ENCODE data around the gene PRRC2A. TPM values are rescaled to one million over a fixed set of nuclear protein-coding genes. Genes with fewer than 3 reads are reported as not detected.
"Not testable (repeated sequence)": the region's sequence is repeated elsewhere in the genome, so short reads cannot be mapped to it uniquely, and the experiment has no call there.

PRRC2A gene
- total and polyA plus RNA-seq, 4 donors: 28.5 to 164 (median 153) TPM

DNA sequence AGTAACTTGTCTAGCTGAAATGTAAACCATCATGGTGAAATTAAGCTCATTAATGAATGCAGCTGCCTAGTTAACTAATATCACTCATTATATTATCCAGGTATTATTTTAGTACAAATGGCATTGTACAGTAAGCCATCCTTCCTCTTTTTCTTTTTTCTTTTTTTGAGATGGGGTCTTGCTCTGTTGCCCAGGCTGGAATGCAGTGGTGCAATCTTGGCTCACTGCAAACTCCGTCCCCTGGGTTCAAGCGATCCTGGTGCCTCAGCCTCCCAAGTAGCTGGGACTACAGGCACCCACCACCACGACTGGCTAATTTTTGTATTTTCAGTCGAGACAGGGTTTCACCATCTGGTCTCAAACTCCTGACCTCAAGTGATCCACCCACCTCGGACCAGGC is 29.8 kb upstream of the PRRC2A start:
- H3K27ac ChIP-seq (ENCODE audit: low read depth in 1 of 2, low read length in 2 of 2); ATAC-seq (ENCODE audit: low FRiP score); H3K27me3 ChIP-seq (ENCODE audit: control insufficient read depth in 1 of 2, insufficient read depth in 2 of 2, low read length in 1 of 2); H3K9me3 ChIP-seq (ENCODE audit: control insufficient read depth, low read length); DNase-seq; H3K36me3 ChIP-seq (ENCODE audit: control insufficient read depth in 1 of 2, insufficient read depth in 2 of 2, low read length in 1 of 2); H3K4me1 ChIP-seq (ENCODE audit: control insufficient read depth in 1 of 2, insufficient read depth in 2 of 2, low read length in 2 of 2); intact Hi-C loops (cut with DNase I); H3K4me3 ChIP-seq (ENCODE audit: low read length in 2 of 2): not testable (repeated sequence)
- WGBS, 2 donors: 89% methylated on average over 5 of the region's 5 CpGs

DNA sequence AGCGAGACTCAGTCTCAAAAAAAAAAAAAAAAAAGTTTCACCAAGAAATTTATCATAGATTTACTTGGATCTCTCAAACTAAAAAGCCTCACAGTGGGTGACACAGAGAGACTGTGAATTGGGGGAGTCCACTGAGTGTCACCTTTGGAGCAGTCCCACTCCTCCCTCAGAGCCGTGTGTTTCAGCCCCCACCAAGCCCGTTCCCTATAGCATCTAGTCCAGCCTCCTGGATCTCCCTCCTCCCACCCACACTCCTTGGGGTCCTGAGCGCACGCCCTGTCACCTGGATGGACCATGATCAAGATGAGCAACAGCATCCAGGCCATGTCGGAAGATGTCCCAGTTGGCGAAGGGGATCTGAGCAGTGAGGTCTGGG is 28.1 kb upstream of the PRRC2A start:
- DNase-seq: no peak
- Histone ChIP-seq H3K4me1 (ENCODE audit: control insufficient read depth in 1 of 2, insufficient read depth in 2 of 2, low read length in 2 of 2) (no peaks in the 10 kb centered on the region), H3K9me3 (ENCODE audit: control insufficient read depth, low read length) (no peaks in the 10 kb centered on the region), H3K27me3 (ENCODE audit: control insufficient read depth in 1 of 2, insufficient read depth in 2 of 2, low read length in 1 of 2) (no peaks in the 10 kb centered on the region), H3K36me3 (ENCODE audit: control insufficient read depth in 1 of 2, insufficient read depth in 2 of 2, low read length in 1 of 2) (no peaks in the 10 kb centered on the region), H3K27ac (ENCODE audit: low read depth in 1 of 2, low read length in 2 of 2) (no peak overlapping the region), H3K4me3 (ENCODE audit: low read length in 2 of 2) (no peak overlapping the region)
- no peak for ATAC-seq (ENCODE audit: low FRiP score)
- 87 to 88% methylated on average over 7 of the region's 7 CpGs for WGBS, 2 donors
- intact Hi-C loops (cut with DNase I): no loop called here

DNA sequence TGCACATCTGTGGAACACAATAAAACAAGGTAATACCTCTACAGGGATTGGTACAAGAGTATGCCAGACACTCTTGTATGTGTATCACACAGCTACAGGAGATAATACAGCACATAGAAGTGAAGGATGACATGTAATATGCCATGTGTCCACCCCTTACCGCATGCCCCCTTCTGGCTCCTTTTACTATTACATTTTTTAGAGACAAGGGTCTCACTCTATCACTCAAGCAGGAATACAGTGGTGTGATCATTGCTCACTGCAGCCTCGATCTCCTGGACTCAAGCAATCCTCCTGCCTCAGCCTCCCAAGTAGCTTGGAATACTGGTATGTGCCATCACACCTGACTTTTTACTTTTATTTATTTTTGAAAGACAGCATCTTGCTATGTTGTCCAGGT is 23.5 kb upstream of the PRRC2A start:
- DNase-seq (no peak), ATAC-seq (ENCODE audit: low FRiP score) (peak; percentile 56)
- Histone ChIP-seq H3K27ac (ENCODE audit: low read depth in 1 of 2, low read length in 2 of 2) (no peak overlapping the region), H3K36me3 (ENCODE audit: control insufficient read depth in 1 of 2, insufficient read depth in 2 of 2, low read length in 1 of 2) (no peaks in the 10 kb centered on the region), H3K4me1 (ENCODE audit: control insufficient read depth in 1 of 2, insufficient read depth in 2 of 2, low read length in 2 of 2) (no peaks in the 10 kb centered on the region), H3K9me3 (ENCODE audit: control insufficient read depth, low read length) (no peaks in the 10 kb centered on the region), H3K4me3 (ENCODE audit: low read length in 2 of 2) (no peak overlapping the region), H3K27me3 (ENCODE audit: control insufficient read depth in 1 of 2, insufficient read depth in 2 of 2, low read length in 1 of 2) (no peaks in the 10 kb centered on the region)
- WGBS, 2 donors: 33 to 37% methylated on average over 2 of the region's 2 CpGs
- intact Hi-C loops (cut with DNase I): loop anchor here in 1 of 2 donors (5.0 kb wide), 1 partner anchor 100 kb away; the partner anchor contains the start of gene MICB

DNA sequence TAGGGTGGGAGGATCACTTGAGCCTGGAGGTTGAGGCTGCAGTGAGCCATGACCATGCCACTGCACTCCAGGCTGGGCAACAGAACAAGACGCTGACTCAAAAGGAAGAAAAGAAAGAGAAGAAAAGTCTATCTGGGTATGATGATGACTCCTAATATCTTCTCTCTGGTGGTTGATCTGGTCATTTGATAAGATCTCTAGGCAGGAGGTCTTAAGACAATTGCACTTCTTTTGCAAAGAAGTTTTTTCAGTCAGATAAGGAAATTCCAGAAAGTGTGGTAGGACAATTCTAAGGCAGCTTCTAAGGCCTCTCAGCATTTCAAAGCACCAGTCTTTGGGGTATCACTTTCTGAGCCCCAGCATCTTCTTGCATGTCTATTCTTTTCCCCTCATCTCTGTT is 13.2 kb upstream of the PRRC2A start:
- Histone ChIP-seq H3K4me3 (ENCODE audit: low read length in 2 of 2) (no peak overlapping the region), H3K27me3 (ENCODE audit: control insufficient read depth in 1 of 2, insufficient read depth in 2 of 2, low read length in 1 of 2) (no peaks in the 10 kb centered on the region), H3K9me3 (ENCODE audit: control insufficient read depth, low read length) (no peaks in the 10 kb centered on the region), H3K4me1 (ENCODE audit: control insufficient read depth in 1 of 2, insufficient read depth in 2 of 2, low read length in 2 of 2) (no peaks in the 10 kb centered on the region), H3K27ac (ENCODE audit: low read depth in 1 of 2, low read length in 2 of 2) (no peak overlapping the region), H3K36me3 (ENCODE audit: control insufficient read depth in 1 of 2, insufficient read depth in 2 of 2, low read length in 1 of 2) (no peaks in the 10 kb centered on the region)
- no peak for DNase-seq
- 90 to 93% methylated on average over 1 of the region's 1 CpG for WGBS, 2 donors
- intact Hi-C loops (cut with DNase I): no loop called here
- ATAC-seq (ENCODE audit: low FRiP score): no peak

DNA sequence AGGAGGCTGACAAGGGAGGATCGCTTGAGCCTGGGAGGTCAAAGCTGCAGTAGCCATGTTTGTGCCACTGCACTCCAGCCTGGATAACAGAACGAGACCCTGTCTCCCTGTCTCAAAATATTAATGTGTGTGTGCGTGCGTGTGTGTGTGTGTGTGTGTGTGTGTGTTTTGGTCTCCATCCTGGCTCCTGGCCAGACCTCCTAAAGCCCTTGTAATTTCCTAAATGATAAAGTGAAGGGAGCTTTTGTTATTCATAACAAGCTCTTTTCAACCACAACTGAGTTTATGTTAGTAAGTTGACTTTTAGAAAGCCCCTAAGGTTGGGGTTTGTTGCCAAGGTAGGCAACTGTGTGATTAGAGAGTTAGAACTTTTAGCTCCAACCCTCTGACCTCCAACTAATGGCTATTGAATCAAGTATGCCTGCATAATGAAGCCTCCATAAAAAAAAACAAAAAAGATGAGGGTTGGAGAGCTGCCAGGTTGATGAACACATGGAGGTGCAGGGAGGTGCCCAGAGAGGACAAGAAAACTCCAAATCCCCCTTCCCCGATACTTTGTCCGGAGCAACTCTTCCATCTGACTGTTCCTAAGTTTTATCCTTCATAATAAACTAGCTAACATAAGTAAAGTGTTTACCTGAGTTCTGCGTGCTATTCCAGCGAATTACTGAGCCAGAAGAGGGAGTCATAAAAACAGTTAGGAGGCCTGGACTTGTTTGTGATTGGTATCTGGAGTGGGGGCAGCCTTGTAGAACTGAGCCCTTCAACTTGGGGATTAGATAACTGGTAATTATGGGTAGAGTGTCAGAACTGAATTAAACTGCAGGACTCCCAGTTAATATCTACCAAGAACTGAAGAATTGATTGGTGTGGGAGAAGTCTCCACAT is 10.8 kb upstream of the PRRC2A start:
- no peak overlapping the region for H3K4me3 ChIP-seq (ENCODE audit: low read length in 2 of 2)
- no peak for ATAC-seq (ENCODE audit: low FRiP score)
- H3K9me3 ChIP-seq (ENCODE audit: control insufficient read depth, low read length): no peaks in the 10 kb centered on the region
- no peak overlapping the region for H3K27ac ChIP-seq (ENCODE audit: low read depth in 1 of 2, low read length in 2 of 2)
- no peaks in the 10 kb centered on the region for H3K27me3 ChIP-seq (ENCODE audit: control insufficient read depth in 1 of 2, insufficient read depth in 2 of 2, low read length in 1 of 2)
- no peaks in the 10 kb centered on the region for H3K36me3 ChIP-seq (ENCODE audit: control insufficient read depth in 1 of 2, insufficient read depth in 2 of 2, low read length in 1 of 2)
- intact Hi-C loops (cut with DNase I): no loop called here
- H3K4me1 ChIP-seq (ENCODE audit: control insufficient read depth in 1 of 2, insufficient read depth in 2 of 2, low read length in 2 of 2): no peaks in the 10 kb centered on the region
- WGBS, 2 donors: 68 to 74% methylated on average over 8 of the region's 8 CpGs
- DNase-seq: no peak

DNA sequence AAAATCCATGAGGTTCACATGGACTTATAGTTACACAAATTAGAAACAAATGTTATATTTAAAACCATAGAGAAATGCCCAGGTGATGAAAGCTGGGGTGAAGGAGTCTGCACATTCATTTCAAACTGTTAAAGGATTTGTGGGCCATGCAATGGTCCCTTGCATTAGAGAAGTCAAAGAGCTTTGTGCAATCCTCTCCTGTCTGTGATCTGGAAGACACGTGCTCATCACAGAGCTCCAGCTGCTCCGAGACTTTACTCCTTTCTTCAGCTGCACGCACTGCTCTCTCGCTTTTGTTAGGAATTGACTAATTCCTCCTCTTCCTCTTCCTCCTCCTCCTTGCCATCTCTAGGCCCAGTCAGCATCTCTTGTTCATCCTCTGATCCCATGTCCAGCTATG is 9.5 kb upstream of the PRRC2A start:
- no peak overlapping the region for H3K4me3 ChIP-seq (ENCODE audit: low read length in 2 of 2)
- no peaks in the 10 kb centered on the region for H3K36me3 ChIP-seq (ENCODE audit: control insufficient read depth in 1 of 2, insufficient read depth in 2 of 2, low read length in 1 of 2)
- H3K27ac ChIP-seq (ENCODE audit: low read depth in 1 of 2, low read length in 2 of 2): no peak overlapping the region
- WGBS, 2 donors: 69 to 79% methylated on average over 4 of the region's 4 CpGs
- ATAC-seq (ENCODE audit: low FRiP score) (no peak), DNase-seq (no peak)
- intact Hi-C loops (cut with DNase I): no loop called here
- no peaks in the 10 kb centered on the region for H3K27me3 ChIP-seq (ENCODE audit: control insufficient read depth in 1 of 2, insufficient read depth in 2 of 2, low read length in 1 of 2)
- no peaks in the 10 kb centered on the region for H3K9me3 ChIP-seq (ENCODE audit: control insufficient read depth, low read length)
- no peaks in the 10 kb centered on the region for H3K4me1 ChIP-seq (ENCODE audit: control insufficient read depth in 1 of 2, insufficient read depth in 2 of 2, low read length in 2 of 2)

DNA sequence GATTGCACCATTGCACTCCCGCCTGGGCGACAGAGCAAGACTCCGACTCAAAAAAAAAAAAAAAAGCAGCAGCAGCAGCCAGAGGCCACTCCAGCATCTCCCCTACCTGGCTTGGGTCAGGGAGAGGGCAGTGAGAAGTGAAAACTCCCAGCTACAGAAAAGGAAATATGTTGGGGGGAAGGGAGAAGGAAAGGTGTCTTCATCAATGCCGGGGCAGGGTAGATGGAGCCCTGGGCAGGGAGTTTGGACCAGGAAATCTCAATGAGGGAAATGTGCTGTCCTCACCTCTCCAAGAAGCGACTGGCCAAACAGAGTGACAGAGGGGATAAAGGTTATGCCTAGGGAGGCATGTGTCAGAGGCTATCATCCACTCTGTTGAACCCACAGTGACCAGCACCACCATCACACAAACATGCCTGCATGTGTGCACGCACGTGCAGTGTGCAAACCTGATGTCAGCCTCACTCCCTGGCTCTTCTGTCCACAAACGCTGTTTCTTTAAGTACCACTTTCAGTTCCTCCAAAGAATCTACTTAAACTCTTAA is 6.4 kb upstream of the PRRC2A start:
- intact Hi-C loops (cut with DNase I): no loop called here
- Histone ChIP-seq H3K4me3 (ENCODE audit: low read length in 2 of 2) (no peak overlapping the region), H3K27me3 (ENCODE audit: control insufficient read depth in 1 of 2, insufficient read depth in 2 of 2, low read length in 1 of 2) (no peaks in the 10 kb centered on the region), H3K4me1 (ENCODE audit: control insufficient read depth in 1 of 2, insufficient read depth in 2 of 2, low read length in 2 of 2) (no peaks in the 10 kb centered on the region), H3K9me3 (ENCODE audit: control insufficient read depth, low read length) (no peaks in the 10 kb centered on the region), H3K27ac (ENCODE audit: low read depth in 1 of 2, low read length in 2 of 2) (no peak overlapping the region), H3K36me3 (ENCODE audit: control insufficient read depth in 1 of 2, insufficient read depth in 2 of 2, low read length in 1 of 2) (no peaks in the 10 kb centered on the region)
- WGBS, 2 donors: 72 to 74% methylated on average over 8 of the region's 8 CpGs
- ATAC-seq (ENCODE audit: low FRiP score) (no peak), DNase-seq (no peak)

DNA sequence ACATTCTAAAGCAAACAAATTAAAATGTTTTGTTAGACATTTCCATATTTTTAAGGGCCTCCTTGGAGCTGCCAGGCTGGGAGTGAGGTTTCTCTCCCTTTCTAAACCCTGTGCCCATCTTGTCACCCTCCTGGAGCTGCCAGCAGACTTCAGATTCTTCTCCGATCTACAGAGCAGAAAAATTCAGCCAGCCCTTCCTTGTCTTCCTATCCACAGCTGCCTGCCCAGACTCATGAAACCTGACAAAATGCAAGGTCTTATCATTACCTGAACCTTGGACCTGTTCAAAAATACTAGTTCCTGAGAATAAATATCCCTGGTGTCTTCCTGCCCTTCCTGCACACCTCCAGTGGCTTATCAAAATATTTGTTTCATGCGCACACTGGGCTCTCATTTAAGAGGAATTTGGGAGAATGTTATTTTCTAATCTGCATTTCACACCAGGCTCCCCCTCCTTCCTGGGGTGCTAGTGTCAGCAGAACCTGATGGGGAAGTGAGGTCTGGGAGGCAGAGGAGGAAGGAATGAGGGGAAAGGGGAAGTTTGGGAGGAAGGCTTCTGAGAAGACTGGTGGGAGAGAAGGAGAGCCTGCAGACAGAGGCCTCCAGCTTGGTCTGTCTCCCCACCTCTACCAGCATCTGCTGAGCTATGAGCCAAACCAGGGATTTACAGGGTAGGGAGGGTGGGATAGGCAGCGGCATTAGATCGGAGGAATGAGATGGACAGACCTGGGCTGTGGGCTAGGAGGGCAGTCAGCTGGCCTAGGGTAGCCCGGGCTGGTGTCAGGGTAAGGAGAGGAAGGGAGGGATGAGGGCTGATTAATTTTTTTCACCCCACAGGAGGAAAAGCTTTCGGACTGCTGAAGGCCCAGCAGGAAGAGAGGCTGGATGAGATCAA is 5.6 kb upstream of the PRRC2A start, which contains the start of gene AIF1:
AIF1 (plus strand) TSS at position 551 of the 895 bp plus-strand sequence; CDS start at position 647, 96 bp downstream.
- ATAC-seq (ENCODE audit: low FRiP score): no peak
- intact Hi-C loops (cut with DNase I): loop anchor here in 1 of 2 donors (5.0 kb wide), 1 partner anchor 328 kb away; no protein-coding TSS in a partner anchor
- no peak within 1 kb of the TSS for H3K4me3 ChIP-seq (ENCODE audit: low read length in 2 of 2)
- no peak for DNase-seq
- no peaks in the 10 kb centered on the region for H3K27me3 ChIP-seq (ENCODE audit: control insufficient read depth in 1 of 2, insufficient read depth in 2 of 2, low read length in 1 of 2)
- no peaks in the 10 kb centered on the region for H3K4me1 ChIP-seq (ENCODE audit: control insufficient read depth in 1 of 2, insufficient read depth in 2 of 2, low read length in 2 of 2)
- 48 to 60% methylated on average over 6 of the region's 6 CpGs for WGBS, 2 donors
- no peaks in the 10 kb centered on the region for H3K9me3 ChIP-seq (ENCODE audit: control insufficient read depth, low read length)
- H3K36me3 ChIP-seq (ENCODE audit: control insufficient read depth in 1 of 2, insufficient read depth in 2 of 2, low read length in 1 of 2): no peaks in the 10 kb centered on the region
- H3K27ac ChIP-seq (ENCODE audit: low read depth in 1 of 2, low read length in 2 of 2): no peak within 1 kb of the TSS
